MCF 10A (cell line): ENCODE measurements around the gene ZNF333. TPM values are rescaled to one million over a fixed set of nuclear protein-coding genes. Genes with fewer than 3 reads are reported as not detected.

Source experiments
- BruUV-seq: library from RNA; stranded (reverse); fragments of 400-500 nt; replicated peaks from 2 replicates; lab custom pipeline; 2021; lab: Mats Ljungman, UMichigan
- CTCF ChIA-PET: fragments of 300-600 bp; sonication (Branson Sonifier 250); formaldehyde crosslinking; extraction: SDS; loops from one replicate; lab custom pipeline; 2021; ENCODE audit warnings: antibody characterized with exemption, inconsistent platforms; lab: Yijun Ruan, JAX
- POLR2A ChIA-PET: fragments of 300-600, 350-650 bp; sonication (Branson Sonifier 250); formaldehyde crosslinking; extraction: SDS; loops from one replicate; lab custom pipeline; 2020; ENCODE audit warnings: antibody characterized with exemption, inconsistent platforms; lab: Yijun Ruan, JAX
- DNase-seq: peaks from one replicate; pipeline ENCODE4 v3.0.0-alpha.2; 2018; ENCODE audit not compliant: unreplicated experiment
- H3K27ac Mint-ChIP-seq: one replicate; pipeline ENCODE4 v1.8.0; 2022; ENCODE audit warnings: mild to moderate bottlenecking, low read depth, mixed read lengths; ENCODE audit not compliant: unreplicated experiment
- H3K27me3 Mint-ChIP-seq: one replicate; pipeline ENCODE4 v1.8.0; 2022; ENCODE audit warnings: mixed read lengths; ENCODE audit not compliant: insufficient read depth, unreplicated experiment
- H3K36me3 Mint-ChIP-seq: one replicate; pipeline ENCODE4 v1.8.0; 2022; ENCODE audit warnings: mild to moderate bottlenecking, moderate library complexity, mixed read lengths; ENCODE audit not compliant: insufficient read depth, unreplicated experiment
- H3K4me1 Mint-ChIP-seq: one replicate; pipeline ENCODE4 v1.8.0; 2022; ENCODE audit warnings: mixed read lengths; ENCODE audit not compliant: insufficient read depth, unreplicated experiment
- H3K4me3 Mint-ChIP-seq: one replicate; pipeline ENCODE4 v1.8.0; 2022; ENCODE audit warnings: mild to moderate bottlenecking, moderate library complexity, mixed read lengths; ENCODE audit not compliant: unreplicated experiment
- H3K9me3 Mint-ChIP-seq: one replicate; pipeline ENCODE4 v1.8.0; 2022; ENCODE audit warnings: mixed read lengths; ENCODE audit not compliant: unreplicated experiment
- CTCF ChIP-seq: fragments of 200-600 bp; IDR thresholded peaks from one replicate; pipeline ENCODE4 v1.8.0; 2022; ENCODE audit warnings: antibody characterized with exemption, mild to moderate bottlenecking; ENCODE audit not compliant: unreplicated experiment
- intact Hi-C: fragments of 100-400 bp; cut with micrococcal nuclease; formaldehyde crosslinking; loops from 2 replicates; pipeline ENCODE4 v1.14.1; 2022
- total RNA-seq: library from RNA; stranded (reverse); gene quantifications from 2 replicates; pipeline ENCODE4 v1.2.3, GENCODE V29; 2022

Gene ZNF333
- total RNA-seq, 1 experiment from 2014 or later, result 15.4 TPM

DNA sequence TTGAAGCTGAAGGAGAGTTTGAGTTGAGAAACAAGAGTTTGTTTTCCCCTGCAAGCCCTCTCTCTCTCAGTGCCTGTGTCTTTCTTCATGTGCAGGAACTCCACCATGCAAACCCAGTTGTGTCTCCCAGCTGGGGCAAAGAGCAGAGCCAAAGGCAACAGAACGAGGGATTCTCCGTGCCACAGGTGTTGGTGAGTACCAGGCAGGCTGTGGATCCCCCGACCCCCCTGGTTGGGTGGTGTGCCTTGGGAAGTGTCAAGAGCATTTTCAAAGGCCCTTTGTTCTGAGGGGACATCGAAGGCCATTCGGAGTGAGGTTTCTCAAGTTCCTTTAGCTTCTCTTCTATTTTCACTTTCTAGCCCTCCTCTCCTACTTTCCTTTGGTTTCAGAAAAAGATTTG, 5.6 kb downstream of the ZNF333 start:
- H3K4me3 Mint-ChIP-seq, result no peak overlapping the region
- intact Hi-C loops, result no loop called here
- no peak overlapping the region for H3K27ac Mint-ChIP-seq
- POLR2A ChIA-PET, result no interaction called here
- CTCF ChIA-PET, result interaction anchor here (0.8 kb wide), 1 partner anchor 15 kb away, joined by 3 read pairs; no protein-coding TSS in a partner anchor
- no peaks in the 10 kb centered on the region for H3K9me3 Mint-ChIP-seq
- BruUV-seq, result no TSS peak
- no peak for DNase-seq
- H3K27me3 Mint-ChIP-seq, result no peaks in the 10 kb centered on the region
- H3K4me1 Mint-ChIP-seq, result no peaks in the 10 kb centered on the region
- H3K36me3 Mint-ChIP-seq, result peaks cover 66% of the 10 kb centered on the region
- TF ChIP-seq CTCF, result no peak

GRCh38 chr19:14699641-14700040, 9.8 kb downstream of the ZNF333 start:
- Mint-ChIP-seq H3K27ac (no peak overlapping the region), H3K36me3 (peaks cover 90% of the 10 kb centered on the region), H3K4me3 (no peak overlapping the region), H3K27me3 (no peaks in the 10 kb centered on the region), H3K9me3 (no peaks in the 10 kb centered on the region), H3K4me1 (no peaks in the 10 kb centered on the region)
- ChIA-PET CTCF (interaction anchor here (0.5 kb wide), 1 partner anchor 40 kb away, joined by 3 read pairs; no protein-coding TSS in a partner anchor), POLR2A (interaction anchor here (2.4 kb wide), 1 partner anchor 9 kb away, joined by 10 read pairs; the partner anchor contains the start of gene ZNF333)
- DNase-seq, result no peak
- TF ChIP-seq CTCF, result no peak
- intact Hi-C loops, result no loop called here
- BruUV-seq, result no TSS peak

DNA sequence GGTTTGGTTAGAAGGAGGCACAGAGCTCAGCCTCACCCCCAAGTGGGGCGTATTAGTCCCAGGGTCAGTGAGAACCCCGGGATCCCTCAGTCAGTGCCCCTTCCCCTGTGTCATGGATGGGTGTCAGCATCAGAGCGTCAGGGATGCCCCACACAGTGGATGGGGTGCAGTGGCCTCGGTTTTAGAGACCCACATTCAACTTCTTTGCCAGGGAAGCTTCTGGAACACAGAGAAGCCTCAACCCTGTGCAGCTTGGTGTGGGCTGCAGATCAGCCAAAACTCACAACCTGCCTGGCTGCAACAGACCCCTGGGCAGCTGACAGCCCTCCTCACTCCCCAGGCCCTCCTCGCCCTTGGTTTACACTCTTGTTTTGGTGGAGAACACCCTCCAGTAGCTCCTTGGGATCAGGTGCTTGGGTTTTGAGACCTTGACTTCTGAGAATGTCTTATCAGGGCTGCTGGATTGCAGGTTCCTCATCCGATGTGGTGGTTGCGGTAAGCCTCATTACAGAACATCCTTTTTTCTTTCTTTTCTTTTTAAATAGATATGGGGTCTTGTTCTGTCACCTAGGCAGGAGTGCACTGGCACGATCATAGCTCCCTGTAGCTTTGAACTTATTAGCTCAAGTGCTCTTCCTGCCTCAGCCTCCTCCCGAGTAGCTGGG, 11.0 kb downstream of the ZNF333 start:
- no peak for TF ChIP-seq CTCF
- Mint-ChIP-seq H3K36me3 (peaks cover 78% of the 10 kb centered on the region), H3K27me3 (no peaks in the 10 kb centered on the region), H3K4me3 (no peak overlapping the region), H3K4me1 (no peaks in the 10 kb centered on the region), H3K27ac (no peak overlapping the region), H3K9me3 (no peaks in the 10 kb centered on the region)
- BruUV-seq, result no TSS peak
- CTCF ChIA-PET, result interaction anchor here (0.7 kb wide), 1 partner anchor 681 kb away, joined by 3 read pairs; no protein-coding TSS in a partner anchor
- no peak for DNase-seq
- intact Hi-C loops, result no loop called here
- POLR2A ChIA-PET, result interaction anchor here (2.4 kb wide), 1 partner anchor 10 kb away, joined by 10 read pairs; the partner anchor contains the start of gene ZNF333

GRCh38 chr19:14703833-14704232, 14.0 kb downstream of the ZNF333 start:
- no peaks in the 10 kb centered on the region for H3K27me3 Mint-ChIP-seq
- ChIA-PET CTCF (no interaction called here), POLR2A (no interaction called here)
- no TSS peak for BruUV-seq
- H3K9me3 Mint-ChIP-seq, result no peaks in the 10 kb centered on the region
- intact Hi-C loops, result no loop called here
- no peak overlapping the region for H3K27ac Mint-ChIP-seq
- H3K4me1 Mint-ChIP-seq, result no peaks in the 10 kb centered on the region
- H3K4me3 Mint-ChIP-seq, result no peak overlapping the region
- peaks cover 72% of the 10 kb centered on the region for H3K36me3 Mint-ChIP-seq
- DNase-seq, result no peak
- TF ChIP-seq CTCF, result no peak
